Measurements from ENCODE around the gene SCGB1D4.

DNA sequence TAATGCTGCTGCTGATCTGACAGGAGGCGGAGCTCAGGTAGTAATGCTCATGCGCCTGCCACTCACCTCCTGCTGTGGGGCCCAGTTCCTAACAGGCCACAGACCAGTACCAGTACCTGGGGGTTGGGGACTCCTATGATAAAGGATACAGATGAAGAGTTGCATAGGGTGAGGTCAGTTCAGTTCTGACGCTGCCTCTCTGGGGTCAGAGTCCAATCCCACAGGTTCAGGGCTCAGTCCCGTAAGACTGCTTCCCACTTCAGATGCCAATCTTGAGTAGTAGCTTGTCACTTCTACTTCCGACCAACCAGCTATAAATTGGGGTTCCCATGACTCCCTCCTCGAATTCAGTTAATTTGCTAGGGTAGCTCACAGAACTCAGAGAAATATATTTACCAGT lies 47.0 kb upstream of the SCGB1D4 start:
- TF ChIP-seq, protein P1, sequence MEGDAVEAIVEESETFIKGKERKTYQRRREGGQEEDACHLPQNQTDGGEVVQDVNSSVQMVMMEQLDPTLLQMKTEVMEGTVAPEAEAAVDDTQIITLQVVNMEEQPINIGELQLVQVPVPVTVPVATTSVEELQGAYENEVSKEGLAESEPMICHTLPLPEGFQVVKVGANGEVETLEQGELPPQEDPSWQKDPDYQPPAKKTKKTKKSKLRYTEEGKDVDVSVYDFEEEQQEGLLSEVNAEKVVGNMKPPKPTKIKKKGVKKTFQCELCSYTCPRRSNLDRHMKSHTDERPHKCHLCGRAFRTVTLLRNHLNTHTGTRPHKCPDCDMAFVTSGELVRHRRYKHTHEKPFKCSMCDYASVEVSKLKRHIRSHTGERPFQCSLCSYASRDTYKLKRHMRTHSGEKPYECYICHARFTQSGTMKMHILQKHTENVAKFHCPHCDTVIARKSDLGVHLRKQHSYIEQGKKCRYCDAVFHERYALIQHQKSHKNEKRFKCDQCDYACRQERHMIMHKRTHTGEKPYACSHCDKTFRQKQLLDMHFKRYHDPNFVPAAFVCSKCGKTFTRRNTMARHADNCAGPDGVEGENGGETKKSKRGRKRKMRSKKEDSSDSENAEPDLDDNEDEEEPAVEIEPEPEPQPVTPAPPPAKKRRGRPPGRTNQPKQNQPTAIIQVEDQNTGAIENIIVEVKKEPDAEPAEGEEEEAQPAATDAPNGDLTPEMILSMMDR (IDR thresholded peaks at IDR 0.05) = no peak
- TF ChIP-seq POLR2A (IDR thresholded peaks at IDR 0.05) = no peak

All from body of pancreas (tissue), 4 donors.